Activated naive CD4-positive, alpha-beta T cell treated with anti-CD3 and anti-CD28 coated beads, Interleukin-2, amount 10 ng/mL, durations not matched to agents 7 days and 5 days (primary cell): ENCODE measurements around the gene EPHA7.

ENCODE experiments used
- CTCF ChIA-PET: fragments of 350-600 bp; sonication (Branson Sonifier 250); formaldehyde crosslinking; loops from one replicate; lab custom pipeline; 2021; ENCODE audit warnings: antibody characterized with exemption; lab: Charles Lee
- DNase-seq: peaks from one replicate; pipeline ENCODE4 v3.0.0-alpha.2; 2020
- H3K27ac Mint-ChIP-seq: one replicate; pipeline ENCODE4 v1.8.0; 2021; ENCODE audit warnings: mild to moderate bottlenecking, moderate library complexity, mixed read lengths
- H3K27me3 Mint-ChIP-seq: one replicate; pipeline ENCODE4 v1.8.0; 2021; ENCODE audit warnings: mild to moderate bottlenecking, mixed read lengths
- H3K36me3 Mint-ChIP-seq: one replicate; pipeline ENCODE4 v1.8.0; 2021; ENCODE audit warnings: mixed read lengths
- H3K4me1 Mint-ChIP-seq: one replicate; pipeline ENCODE4 v1.8.0; 2021; ENCODE audit warnings: mixed read lengths
- H3K4me3 Mint-ChIP-seq: one replicate; pipeline ENCODE4 v1.8.0; 2021; ENCODE audit warnings: mild to moderate bottlenecking, moderate library complexity, mixed read lengths
- H3K9me3 Mint-ChIP-seq: one replicate; pipeline ENCODE4 v1.8.0; 2021; ENCODE audit warnings: mixed read lengths

The EPHA7 gene

GRCh38 chr6:93282521-93283031 lies 136.8 kb downstream of the EPHA7 start:
- H3K27me3 Mint-ChIP-seq = no peaks in the 10 kb centered on the region
- no peak overlapping the region for H3K4me3 Mint-ChIP-seq
- H3K27ac Mint-ChIP-seq = no peak overlapping the region
- CTCF ChIA-PET = no interaction called here
- DNase-seq = no peak
- peaks cover 9% of the 10 kb centered on the region for H3K9me3 Mint-ChIP-seq
- H3K4me1 Mint-ChIP-seq = no peaks in the 10 kb centered on the region
- H3K36me3 Mint-ChIP-seq = no peaks in the 10 kb centered on the region

GRCh38 chr6:93278241-93278640 lies 141.1 kb downstream of the EPHA7 start:
- Mint-ChIP-seq H3K4me3 (no peak overlapping the region), H3K36me3 (no peaks in the 10 kb centered on the region), H3K27me3 (no peaks in the 10 kb centered on the region), H3K27ac (no peak overlapping the region), H3K4me1 (no peaks in the 10 kb centered on the region), H3K9me3 (peaks cover under 1% of the 10 kb centered on the region)
- no peak for DNase-seq
- CTCF ChIA-PET = no interaction called here

GRCh38 chr6:93272896-93273295 lies 146.5 kb downstream of the EPHA7 start:
- CTCF ChIA-PET = no interaction called here
- Mint-ChIP-seq H3K9me3 (no peaks in the 10 kb centered on the region), H3K27me3 (no peaks in the 10 kb centered on the region), H3K36me3 (no peaks in the 10 kb centered on the region), H3K4me1 (no peaks in the 10 kb centered on the region), H3K27ac (no peak overlapping the region), H3K4me3 (no peak overlapping the region)
- no peak for DNase-seq

GRCh38 chr6:93272211-93272610 lies 147.1 kb downstream of the EPHA7 start:
- CTCF ChIA-PET = no interaction called here
- Mint-ChIP-seq H3K4me1 (no peaks in the 10 kb centered on the region), H3K4me3 (no peak overlapping the region), H3K36me3 (no peaks in the 10 kb centered on the region), H3K9me3 (no peaks in the 10 kb centered on the region), H3K27me3 (no peaks in the 10 kb centered on the region), H3K27ac (no peak overlapping the region)
- DNase-seq = no peak

GRCh38 chr6:93266116-93266817 lies 153.1 kb downstream of the EPHA7 start:
- CTCF ChIA-PET = no interaction called here
- no peak overlapping the region for H3K4me3 Mint-ChIP-seq
- H3K36me3 Mint-ChIP-seq = no peaks in the 10 kb centered on the region
- no peaks in the 10 kb centered on the region for H3K4me1 Mint-ChIP-seq
- no peak overlapping the region for H3K27ac Mint-ChIP-seq
- no peak for DNase-seq
- H3K9me3 Mint-ChIP-seq = no peaks in the 10 kb centered on the region
- H3K27me3 Mint-ChIP-seq = no peaks in the 10 kb centered on the region

- CTCF ChIA-PET = no interaction called here
- Mint-ChIP-seq H3K9me3 (no peaks in the 10 kb centered on the region), H3K27ac (no peak overlapping the region), H3K36me3 (no peaks in the 10 kb centered on the region), H3K27me3 (no peaks in the 10 kb centered on the region), H3K4me1 (no peaks in the 10 kb centered on the region), H3K4me3 (no peak overlapping the region)
- DNase-seq = no peak
Measured at GRCh38 chr6:93260881-93261280, 158.5 kb downstream of the EPHA7 start.

- Mint-ChIP-seq H3K9me3 (peaks cover 3% of the 10 kb centered on the region), H3K27ac (no peak overlapping the region), H3K4me3 (no peak overlapping the region), H3K36me3 (no peaks in the 10 kb centered on the region), H3K4me1 (no peaks in the 10 kb centered on the region), H3K27me3 (no peaks in the 10 kb centered on the region)
- DNase-seq = no peak
- CTCF ChIA-PET = no interaction called here
Measured at GRCh38 chr6:93259332-93259731, 160.0 kb downstream of the EPHA7 start.

- Mint-ChIP-seq H3K4me3 (no peak overlapping the region), H3K27me3 (no peaks in the 10 kb centered on the region), H3K27ac (no peak overlapping the region), H3K36me3 (no peaks in the 10 kb centered on the region), H3K9me3 (peaks cover 3% of the 10 kb centered on the region), H3K4me1 (no peaks in the 10 kb centered on the region)
- DNase-seq = no peak
- CTCF ChIA-PET = no interaction called here
Measured at GRCh38 chr6:93252930-93253329, 166.4 kb downstream of the EPHA7 start.

- H3K27me3 Mint-ChIP-seq = no peaks in the 10 kb centered on the region
- H3K27ac Mint-ChIP-seq = no peak overlapping the region
- CTCF ChIA-PET = no interaction called here
- DNase-seq = no peak
- no peaks in the 10 kb centered on the region for H3K36me3 Mint-ChIP-seq
- H3K9me3 Mint-ChIP-seq = peaks cover 3% of the 10 kb centered on the region
- H3K4me3 Mint-ChIP-seq = no peak overlapping the region
- no peaks in the 10 kb centered on the region for H3K4me1 Mint-ChIP-seq
Measured at GRCh38 chr6:93248631-93249030, 170.7 kb downstream of the EPHA7 start.

GRCh38 chr6:93243231-93243778 lies 176.1 kb downstream of the EPHA7 start:
- no peak for DNase-seq
- Mint-ChIP-seq H3K9me3 (peaks cover 3% of the 10 kb centered on the region), H3K36me3 (no peaks in the 10 kb centered on the region), H3K4me3 (no peak overlapping the region), H3K27me3 (no peaks in the 10 kb centered on the region), H3K4me1 (no peaks in the 10 kb centered on the region), H3K27ac (no peak overlapping the region)
- CTCF ChIA-PET = no interaction called here

- CTCF ChIA-PET = no interaction called here
- H3K27ac Mint-ChIP-seq = no peak overlapping the region
- H3K4me1 Mint-ChIP-seq = no peaks in the 10 kb centered on the region
- peaks cover 3% of the 10 kb centered on the region for H3K9me3 Mint-ChIP-seq
- no peak overlapping the region for H3K4me3 Mint-ChIP-seq
- no peak for DNase-seq
- no peaks in the 10 kb centered on the region for H3K36me3 Mint-ChIP-seq
- no peaks in the 10 kb centered on the region for H3K27me3 Mint-ChIP-seq
Measured at GRCh38 chr6:93242049-93242448, 177.3 kb downstream of the EPHA7 start.

GRCh38 chr6:93238632-93239031 lies 180.7 kb downstream of the EPHA7 start:
- H3K36me3 Mint-ChIP-seq = no peaks in the 10 kb centered on the region
- H3K4me1 Mint-ChIP-seq = no peaks in the 10 kb centered on the region
- no peaks in the 10 kb centered on the region for H3K9me3 Mint-ChIP-seq
- DNase-seq = no peak
- CTCF ChIA-PET = no interaction called here
- no peak overlapping the region for H3K4me3 Mint-ChIP-seq
- H3K27me3 Mint-ChIP-seq = no peaks in the 10 kb centered on the region
- H3K27ac Mint-ChIP-seq = no peak overlapping the region

GRCh38 chr6:93235775-93236174 lies 183.6 kb downstream of the EPHA7 start:
- CTCF ChIA-PET = no interaction called here
- no peaks in the 10 kb centered on the region for H3K9me3 Mint-ChIP-seq
- H3K4me3 Mint-ChIP-seq = no peak overlapping the region
- no peaks in the 10 kb centered on the region for H3K36me3 Mint-ChIP-seq
- no peaks in the 10 kb centered on the region for H3K27me3 Mint-ChIP-seq
- peak overlapping the region; percentile 19 for H3K27ac Mint-ChIP-seq
- H3K4me1 Mint-ChIP-seq = no peaks in the 10 kb centered on the region
- no peak for DNase-seq

- H3K9me3 Mint-ChIP-seq = peaks cover 2% of the 10 kb centered on the region
- CTCF ChIA-PET = no interaction called here
- DNase-seq = no peak
- H3K36me3 Mint-ChIP-seq = no peaks in the 10 kb centered on the region
- H3K27me3 Mint-ChIP-seq = no peaks in the 10 kb centered on the region
- H3K4me3 Mint-ChIP-seq = no peak overlapping the region
- H3K4me1 Mint-ChIP-seq = no peaks in the 10 kb centered on the region
- H3K27ac Mint-ChIP-seq = no peak overlapping the region
Measured at GRCh38 chr6:93226822-93227221, 192.5 kb downstream of the EPHA7 start.

- H3K36me3 Mint-ChIP-seq = no peaks in the 10 kb centered on the region
- no peaks in the 10 kb centered on the region for H3K4me1 Mint-ChIP-seq
- H3K27ac Mint-ChIP-seq = no peak overlapping the region
- H3K9me3 Mint-ChIP-seq = peaks cover 10% of the 10 kb centered on the region
- CTCF ChIA-PET = no interaction called here
- no peaks in the 10 kb centered on the region for H3K27me3 Mint-ChIP-seq
- no peak overlapping the region for H3K4me3 Mint-ChIP-seq
- no peak for DNase-seq
Measured at GRCh38 chr6:93222071-93222851, 197.1 kb downstream of the EPHA7 start.
